ENCODE measurements around the gene ERCC6. TPM values are rescaled to one million over a fixed set of nuclear protein-coding genes. Genes with fewer than 3 reads are reported as not detected.
A peak's percentile ranks its signal among the peaks of the same experiment; 100 is the strongest.

The ERCC6 gene
- total RNA-seq, 1 experiment from 2014 or later = 36.7 TPM

- BruUV-seq (replicated peaks) = TSS peak; percentile 96
- no peaks in the 10 kb centered on the region for H3K27me3 ChIP-seq (ENCODE audit: low read length)
- H4K20me1 ChIP-seq (ENCODE audit: low read length) = no peaks in the 10 kb centered on the region
- intact Hi-C loops (cut with micrococcal nuclease) = no loop called here
- no peak overlapping the region for H3K4me3 ChIP-seq (ENCODE audit: low read length)
- no peaks in the 10 kb centered on the region for H3K79me2 ChIP-seq (ENCODE audit: low read length)
- peaks cover 10% of the 10 kb centered on the region for H3K9me3 ChIP-seq (ENCODE audit: low read length)
- peaks cover 25% of the 10 kb centered on the region for H3F3A ChIP-seq (ENCODE audit: low read length, unreplicated experiment)
- peak overlapping the region; percentile 20 for H3K9ac ChIP-seq (ENCODE audit: low read length)
- H3K9me2 ChIP-seq (replicated peaks; ENCODE audit: low read length) = no peaks in the 10 kb centered on the region
- peak overlapping the region; percentile 79 for H3K27ac ChIP-seq (ENCODE audit: low read length)
- H3K4me2 ChIP-seq (ENCODE audit: low read length) = peak overlapping the region; percentile 47
- no peak for TF ChIP-seq CTCF (conservative IDR thresholded peaks at IDR 0.05; ENCODE audit: low read depth, low read length)
- TF ChIP-seq EZH2 (IDR thresholded peaks at IDR 0.05; ENCODE audit: low read length, unreplicated experiment) = no peak
- CTCF ChIA-PET = interaction anchor here (0.7 kb wide), 1 partner anchor 11 kb away, joined by 11 read pairs; the partner anchor contains the start of gene ERCC6
- POLR2A ChIA-PET (ENCODE audit: unreplicated experiment) = interaction anchor here (1.6 kb wide), 1 partner anchor 11 kb away, joined by 20 read pairs; the partner anchor contains the start of gene ERCC6
- peak overlapping the region; percentile 13; the same call in 1 of the 2 replicates for H2AFZ ChIP-seq (ENCODE audit: low read length)
- peaks cover 44% of the 10 kb centered on the region for H3K4me1 ChIP-seq (ENCODE audit: insufficient read depth, low read length)
- 0 out of 2 replicates have a peak, but pooled peaks cover 5% of the 10 kb centered on the region for H3K36me3 ChIP-seq (ENCODE audit: low read depth, low read length)
- DNase-seq (no peak), ATAC-seq (no peak)
These were observed 10.9 kb upstream of the ERCC6 start for GRCh38 chr10:49549640-49550346.

GRCh38 chr10:49543604-49544003 is 4.7 kb upstream of the ERCC6 start:
- intact Hi-C loops (cut with micrococcal nuclease) = no loop called here
- no peak overlapping the region for H3K4me3 ChIP-seq (ENCODE audit: low read length)
- ChIA-PET POLR2A (ENCODE audit: unreplicated experiment) (no interaction called here), CTCF (no interaction called here)
- H3K9me2 ChIP-seq (replicated peaks; ENCODE audit: low read length) = no peaks in the 10 kb centered on the region
- 0 out of 2 replicates have a peak, but pooled peaks cover 6% of the 10 kb centered on the region for H3K36me3 ChIP-seq (ENCODE audit: low read depth, low read length)
- no peaks in the 10 kb centered on the region for H3K27me3 ChIP-seq (ENCODE audit: low read length)
- H2AFZ ChIP-seq (ENCODE audit: low read length) = no peak overlapping the region
- no peak for ATAC-seq
- peaks cover under 1% of the 10 kb centered on the region; the same call in 1 of the 2 replicates for H3K79me2 ChIP-seq (ENCODE audit: low read length)
- no TSS peak for BruUV-seq (replicated peaks)
- TF ChIP-seq CTCF (conservative IDR thresholded peaks at IDR 0.05; ENCODE audit: low read depth, low read length) (no peak), EZH2 (IDR thresholded peaks at IDR 0.05; ENCODE audit: low read length, unreplicated experiment) (no peak), EZH2phosphoT487 (IDR thresholded peaks at IDR 0.05; ENCODE audit: borderline replicate concordance, low read length) (no peak)
- H3K4me2 ChIP-seq (ENCODE audit: low read length) = no peak overlapping the region
- H3K4me1 ChIP-seq (ENCODE audit: insufficient read depth, low read length) = peaks cover 13% of the 10 kb centered on the region
- H3F3A ChIP-seq (ENCODE audit: low read length, unreplicated experiment) = no peaks in the 10 kb centered on the region
- no peak for DNase-seq
- peaks cover 9% of the 10 kb centered on the region for H3K9me3 ChIP-seq (ENCODE audit: low read length)
- H4K20me1 ChIP-seq (ENCODE audit: low read length) = no peaks in the 10 kb centered on the region
- H3K27ac ChIP-seq (ENCODE audit: low read length) = no peak overlapping the region
- no peak overlapping the region for H3K9ac ChIP-seq (ENCODE audit: low read length)

GRCh38 chr10:49542353-49542752 is 3.4 kb upstream of the ERCC6 start:
- no TSS peak for BruUV-seq (replicated peaks)
- ATAC-seq = no peak
- H3F3A ChIP-seq (ENCODE audit: low read length, unreplicated experiment) = no peaks in the 10 kb centered on the region

More at GRCh38 chr10:49542353-49542752, 3.4 kb upstream of the ERCC6 start:
- Histone ChIP-seq H4K20me1 (ENCODE audit: low read length) (no peaks in the 10 kb centered on the region), H3K4me3 (ENCODE audit: low read length) (no peak overlapping the region), H3K4me1 (ENCODE audit: insufficient read depth, low read length) (peaks cover 23% of the 10 kb centered on the region), H2AFZ (ENCODE audit: low read length) (no peak overlapping the region), H3K79me2 (ENCODE audit: low read length) (peaks cover 13% of the 10 kb centered on the region), H3K27me3 (ENCODE audit: low read length) (no peaks in the 10 kb centered on the region), H3K4me2 (ENCODE audit: low read length) (no peak overlapping the region), H3K27ac (ENCODE audit: low read length) (no peak overlapping the region), H3K9ac (ENCODE audit: low read length) (no peak overlapping the region), H3K9me3 (ENCODE audit: low read length) (peaks cover 9% of the 10 kb centered on the region), H3K36me3 (ENCODE audit: low read depth, low read length) (0 out of 2 replicates have a peak, but pooled peaks cover 6% of the 10 kb centered on the region), H3K9me2 (replicated peaks; ENCODE audit: low read length) (no peaks in the 10 kb centered on the region)
- no peak for DNase-seq
- no peak for TF ChIP-seq EZH2phosphoT487 (IDR thresholded peaks at IDR 0.05; ENCODE audit: borderline replicate concordance, low read length)
- no peak for TF ChIP-seq CTCF (conservative IDR thresholded peaks at IDR 0.05; ENCODE audit: low read depth, low read length)
- TF ChIP-seq EZH2 (IDR thresholded peaks at IDR 0.05; ENCODE audit: low read length, unreplicated experiment) = no peak
- POLR2A ChIA-PET (ENCODE audit: unreplicated experiment) = no interaction called here
- CTCF ChIA-PET = no interaction called here
- intact Hi-C loops (cut with micrococcal nuclease) = no loop called here

All from PC-3 (cell line).